Prostate gland (tissue), 2 donors: ENCODE data around the gene EXOC3L2. TPM values are rescaled to one million over a fixed set of nuclear protein-coding genes. Genes with fewer than 3 reads are reported as not detected.
"Not testable (repeated sequence)": the region's sequence is repeated elsewhere in the genome, so short reads cannot be mapped to it uniquely, and the experiment has no call there.

Source experiments
- DNase-seq: peaks from one replicate; pipeline ENCODE4 v3.0.0-alpha.2; 2019; ENCODE audit warnings: low spot score
- H3K27ac ChIP-seq, 2 donors: fragments of 200-600 bp; sonication (generic); 2 replicates each; pipeline ENCODE4 v1.5.1; 2017 to 2019
- H3K27me3 ChIP-seq: fragments of 200-600 bp; sonication (generic); replicated peaks from 2 replicates; pipeline ENCODE4 v1.5.1; 2019; ENCODE audit not compliant: insufficient read depth
- H3K36me3 ChIP-seq, 2 donors: fragments of 200-600 bp; sonication (generic); 1 replicate in 1 of 2; 2 replicates in 1 of 2; pipeline versions ENCODE4 v1.5.1 to v1.8.1; 2017 to 2019
- H3K4me1 ChIP-seq: fragments of 200-600 bp; sonication (generic); replicated peaks from 2 replicates; pipeline ENCODE4 v1.5.1; 2019
- H3K4me3 ChIP-seq, 2 donors: fragments of 200-600 bp; sonication (generic); 2 replicates each; pipeline ENCODE4 v1.5.1; 2017 to 2019
- H3K9me3 ChIP-seq: fragments of 200-600 bp; sonication (generic); 2 replicates; pipeline ENCODE4 v1.5.1; 2017
- POLR2A ChIP-seq: fragments of 450-650 bp; IDR thresholded peaks from one replicate; pipeline ENCODE4 v1.6.1; 2016; ENCODE audit warnings: antibody characterized with exemption, mild to moderate bottlenecking
- POLR2AphosphoS5 ChIP-seq: sonication (generic); formaldehyde crosslinking; IDR thresholded peaks from one replicate; pipeline ENCODE4 v1.6.1; 2017; ENCODE audit warnings: antibody characterized with exemption
- WGBS: methylation state at CpG from one replicate; pipeline ENCODE4 v1.1.5; 2018; 5-methylcytosine and 5-hydroxymethylcytosine counted together
- intact Hi-C: fragments of 100-400 bp; cut with DNase I; formaldehyde crosslinking; loops from one replicate; pipeline ENCODE4 v1.14.2; 2022
- total RNA-seq, 2 donors: library from RNA; depleted of rRNA; stranded (reverse); fragments of >200 nt; gene quantifications; one replicate each; pipeline ENCODE4 v1.1.0, GENCODE V29; 2016
- TF ChIP-seq, protein P1 (sequence below), 4 experiments: fragments of 200-600 bp in 2 of 4; fragments of 450-650 bp in 2 of 4; sonication (generic) in 2 of 4; IDR thresholded peaks; 1 replicate in 3 of 4; 2 replicates in 1 of 4; pipeline ENCODE4 v1.5.1; 2016 to 2019; ENCODE audit warnings: antibody characterized with exemption in 4 of 4, mild to moderate bottlenecking in 2 of 4, moderate library complexity in 2 of 4

Gene EXOC3L2
- total RNA-seq, 2 donors from 2014 or later = 5.8 to 27.0 TPM

DNA sequence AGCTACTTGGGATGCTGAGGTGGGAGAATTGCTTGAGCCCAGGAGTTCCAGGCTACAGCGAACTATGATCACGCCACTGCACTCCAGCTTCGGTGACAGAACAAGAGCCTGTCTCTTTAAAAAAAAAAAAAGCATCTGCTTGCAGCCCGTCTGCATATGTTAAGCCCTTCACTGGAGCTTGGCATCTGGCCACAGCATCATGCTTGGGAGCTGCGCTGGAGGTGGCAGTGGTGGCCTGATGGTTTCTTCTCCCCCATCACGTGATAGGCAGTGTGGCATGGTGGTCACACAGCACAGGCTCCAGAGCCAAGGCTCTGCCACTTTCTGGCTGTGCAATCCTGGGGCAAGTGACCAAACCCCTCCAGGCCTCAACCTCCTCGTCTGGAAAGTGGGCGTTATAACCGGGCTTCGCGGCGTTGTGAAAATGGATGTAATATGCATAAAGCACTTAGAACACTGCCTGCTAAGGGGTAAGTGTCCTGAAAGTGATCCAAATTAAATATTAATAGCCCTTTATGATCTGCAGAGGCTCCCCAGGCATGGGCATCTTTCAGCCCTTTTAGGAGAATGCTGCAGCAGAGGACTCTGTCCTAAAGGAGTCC is 30.3 kb upstream of the EXOC3L2 start:
- DNase-seq = no peak
- no peak for TF ChIP-seq POLR2A
- TF ChIP-seq, protein P1, sequence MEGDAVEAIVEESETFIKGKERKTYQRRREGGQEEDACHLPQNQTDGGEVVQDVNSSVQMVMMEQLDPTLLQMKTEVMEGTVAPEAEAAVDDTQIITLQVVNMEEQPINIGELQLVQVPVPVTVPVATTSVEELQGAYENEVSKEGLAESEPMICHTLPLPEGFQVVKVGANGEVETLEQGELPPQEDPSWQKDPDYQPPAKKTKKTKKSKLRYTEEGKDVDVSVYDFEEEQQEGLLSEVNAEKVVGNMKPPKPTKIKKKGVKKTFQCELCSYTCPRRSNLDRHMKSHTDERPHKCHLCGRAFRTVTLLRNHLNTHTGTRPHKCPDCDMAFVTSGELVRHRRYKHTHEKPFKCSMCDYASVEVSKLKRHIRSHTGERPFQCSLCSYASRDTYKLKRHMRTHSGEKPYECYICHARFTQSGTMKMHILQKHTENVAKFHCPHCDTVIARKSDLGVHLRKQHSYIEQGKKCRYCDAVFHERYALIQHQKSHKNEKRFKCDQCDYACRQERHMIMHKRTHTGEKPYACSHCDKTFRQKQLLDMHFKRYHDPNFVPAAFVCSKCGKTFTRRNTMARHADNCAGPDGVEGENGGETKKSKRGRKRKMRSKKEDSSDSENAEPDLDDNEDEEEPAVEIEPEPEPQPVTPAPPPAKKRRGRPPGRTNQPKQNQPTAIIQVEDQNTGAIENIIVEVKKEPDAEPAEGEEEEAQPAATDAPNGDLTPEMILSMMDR (IDR thresholded peaks at IDR 0.05) = no peak
- TF ChIP-seq POLR2AphosphoS5 = no peak
- Histone ChIP-seq H3K9me3 (no peaks in the 10 kb centered on the region), H3K4me3 (no peak overlapping the region), H3K27ac (no peak overlapping the region), H3K36me3 (peaks cover 0 to 3% of the 10 kb centered on the region in 2 donors), H3K4me1 (no peaks in the 10 kb centered on the region), H3K27me3 (no peaks in the 10 kb centered on the region)
- WGBS = 73% methylated on average over 12 of the region's 12 CpGs
- intact Hi-C loops = no loop called here

DNA sequence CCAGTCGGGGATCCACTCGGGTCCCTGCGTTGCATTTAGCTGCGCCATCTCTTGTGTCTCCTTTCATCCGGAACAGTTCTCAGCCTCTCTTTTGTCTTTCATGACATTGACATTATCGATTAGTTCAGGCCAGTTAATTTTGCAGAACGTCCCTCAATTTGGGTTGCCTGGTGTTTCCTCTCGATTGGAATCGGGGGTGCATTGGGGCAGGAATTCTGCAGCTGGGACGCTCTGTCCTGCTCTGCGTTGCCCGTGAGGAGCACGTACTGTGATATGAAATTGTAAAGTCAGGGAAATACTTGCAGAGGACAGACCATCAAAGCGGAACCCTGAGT is 28.3 kb upstream of the EXOC3L2 start:
- Histone ChIP-seq H3K4me3 (no peak overlapping the region), H3K4me1 (no peaks in the 10 kb centered on the region), H3K27ac (no peak overlapping the region), H3K36me3 (no peaks in the 10 kb centered on the region), H3K27me3 (no peaks in the 10 kb centered on the region), H3K9me3 (no peaks in the 10 kb centered on the region)
- no peak for DNase-seq
- intact Hi-C loops = no loop called here
- TF ChIP-seq POLR2A = no peak
- no peak for TF ChIP-seq POLR2AphosphoS5
- TF ChIP-seq, protein P1 (IDR thresholded peaks at IDR 0.05) = no peak
- 74% methylated on average over 14 of the region's 14 CpGs for WGBS

DNA sequence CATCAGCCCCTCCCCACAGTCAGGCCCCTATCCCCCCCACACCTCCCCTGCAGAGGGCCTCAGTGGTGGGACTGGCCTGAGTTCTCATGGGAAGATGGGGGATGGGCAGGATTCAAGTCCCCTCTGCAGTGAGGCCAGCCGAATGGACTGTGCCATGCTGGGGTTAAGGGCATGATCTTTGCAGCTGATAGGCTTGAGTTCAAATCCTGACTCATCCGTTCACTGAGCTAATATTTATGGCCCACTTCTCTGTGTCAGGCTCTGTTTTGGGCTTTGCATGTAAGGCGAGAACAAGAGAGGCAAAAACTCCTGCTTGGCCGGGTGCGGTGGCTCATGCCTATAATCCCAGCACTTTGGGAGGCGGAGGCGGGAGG is 26.5 kb upstream of the EXOC3L2 start:
- no peak for DNase-seq

GRCh38 chr19:45271098-45271734 is 26.0 kb upstream of the EXOC3L2 start:
- Histone ChIP-seq H3K9me3 (no peaks in the 10 kb centered on the region), H3K4me3 (no peak overlapping the region), H3K27me3 (no peaks in the 10 kb centered on the region), H3K4me1 (no peaks in the 10 kb centered on the region), H3K36me3 (no peaks in the 10 kb centered on the region), H3K27ac (no peak overlapping the region)
- TF ChIP-seq POLR2A (no peak), POLR2AphosphoS5 (no peak)
- TF ChIP-seq, protein P1 (IDR thresholded peaks at IDR 0.05) = no peak
- no peak for DNase-seq
- WGBS = 89% methylated on average over 21 of the region's 21 CpGs
- intact Hi-C loops = no loop called here

More for the DNA sequence above, 26.5 kb upstream of the EXOC3L2 start:
- WGBS = 78% methylated on average over 7 of the region's 7 CpGs
- no peak overlapping the region for H3K4me3 ChIP-seq
- H3K27ac ChIP-seq = no peak overlapping the region
- no peaks in the 10 kb centered on the region for H3K36me3 ChIP-seq
- TF ChIP-seq POLR2AphosphoS5 (no peak), POLR2A (no peak)
- TF ChIP-seq, protein P1 (IDR thresholded peaks at IDR 0.05) = no peak
- H3K9me3 ChIP-seq = no peaks in the 10 kb centered on the region
- no peaks in the 10 kb centered on the region for H3K27me3 ChIP-seq
- intact Hi-C loops = no loop called here
- H3K4me1 ChIP-seq = no peaks in the 10 kb centered on the region

DNA sequence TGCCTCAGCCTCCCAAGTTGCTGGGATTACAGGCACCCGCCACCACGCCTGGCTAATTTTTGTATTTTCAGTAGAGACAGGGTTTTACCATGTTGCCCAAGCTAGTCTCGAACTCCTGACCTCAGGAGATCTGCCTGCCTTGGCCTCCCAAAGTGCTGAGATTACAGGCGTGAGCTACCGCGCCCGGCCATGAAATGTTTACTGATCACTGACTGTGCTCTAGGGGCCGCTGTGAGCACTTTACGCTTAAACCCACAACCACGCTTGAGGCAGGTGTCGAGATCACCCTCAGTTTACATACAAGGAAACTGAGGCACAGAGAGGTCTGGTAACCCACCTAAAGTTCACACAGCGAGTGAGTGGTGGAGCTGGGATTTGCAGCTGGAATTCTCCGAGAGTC is 24.7 kb upstream of the EXOC3L2 start:
- H3K36me3 ChIP-seq, H3K9me3 ChIP-seq, intact Hi-C loops, DNase-seq, H3K4me3 ChIP-seq, H3K27ac ChIP-seq, H3K4me1 ChIP-seq, H3K27me3 ChIP-seq: not testable (repeated sequence)
- WGBS = 93% methylated on average over 13 of the region's 13 CpGs
